Keratinocyte (primary cell): ENCODE results near the gene FAM163A. TPM values are rescaled to one million over a fixed set of nuclear protein-coding genes. Genes with fewer than 3 reads are reported as not detected.

Source experiments
- DNase-seq: peaks from one replicate; pipeline ENCODE4 v3.0.0-alpha.2; 2011; ENCODE audit warnings: low read depth, missing footprints, low spot score
- FAIRE-seq: peaks from 2 replicates; lab custom pipeline; 2011; peaks lifted over from hg19 to GRCh38; lab: Jason Lieb, UNC
- H2AFZ ChIP-seq: 2 replicates; pipeline ENCODE4 v1.6.0; 2012; ENCODE audit warnings: low read length, control low read depth, inconsistent platforms; ENCODE audit not compliant: control insufficient read depth
- H3K27ac ChIP-seq: 2 replicates; pipeline ENCODE4 v1.5.1; 2011; ENCODE audit warnings: low read length; ENCODE audit not compliant: control insufficient read depth, insufficient read depth
- H3K27me3 ChIP-seq: 3 replicates; pipeline ENCODE4 v1.6.0; 2011; ENCODE audit warnings: low read length; ENCODE audit not compliant: control insufficient read depth, insufficient read depth; ENCODE audit errors: extremely low read depth
- H3K36me3 ChIP-seq, 2 experiments: 2 replicates in 1 of 2; 3 replicates in 1 of 2; pipeline ENCODE4 v1.5.1; 2011; ENCODE audit warnings: low read length in 2 of 2, mild to moderate bottlenecking in 1 of 2; ENCODE audit not compliant: control insufficient read depth in 2 of 2, insufficient read depth in 2 of 2; ENCODE audit errors: extremely low read depth in 1 of 2
- H3K4me1 ChIP-seq: 3 replicates; pipeline ENCODE4 v1.5.1; 2011; ENCODE audit warnings: low read length; ENCODE audit not compliant: control insufficient read depth, insufficient read depth; ENCODE audit errors: extremely low read depth
- H3K4me2 ChIP-seq: 3 replicates; pipeline ENCODE4 v1.6.0; 2011; ENCODE audit warnings: low read depth, low read length; ENCODE audit not compliant: control insufficient read depth, insufficient read depth; ENCODE audit errors: extremely low read depth
- H3K4me3 ChIP-seq, 3 experiments: fragments of 200-600 bp in 1 of 3; sonication (generic) in 1 of 3; 2 replicates in 2 of 3; 3 replicates in 1 of 3; pipeline ENCODE4 v1.5.1; 2011 to 2016; ENCODE audit warnings: low read length in 3 of 3, mild to moderate bottlenecking in 3 of 3, control low read depth in 2 of 3, inconsistent platforms in 1 of 3, low read depth in 1 of 3, mixed read lengths in 1 of 3, mixed run types in 1 of 3, moderate library complexity in 1 of 3; ENCODE audit not compliant: control insufficient read depth in 2 of 3, insufficient read depth in 2 of 3; ENCODE audit errors: extremely low read depth in 1 of 3
- H3K79me2 ChIP-seq: 2 replicates; pipeline ENCODE4 v1.6.0; 2012; ENCODE audit warnings: low read length; ENCODE audit not compliant: control insufficient read depth, insufficient read depth
- H3K9ac ChIP-seq: 3 replicates; pipeline ENCODE4 v1.6.0; 2011; ENCODE audit warnings: low read length; ENCODE audit not compliant: control insufficient read depth, insufficient read depth; ENCODE audit errors: extremely low read depth
- H3K9me1 ChIP-seq: 3 replicates; pipeline ENCODE4 v1.6.0; 2011; ENCODE audit warnings: low read length; ENCODE audit not compliant: control insufficient read depth, insufficient read depth; ENCODE audit errors: extremely low read depth
- H3K9me3 ChIP-seq: 2 replicates; pipeline ENCODE4 v1.5.1; 2012; ENCODE audit warnings: low read depth, low read length; ENCODE audit not compliant: control insufficient read depth
- H4K20me1 ChIP-seq: 3 replicates; pipeline ENCODE4 v1.6.0; 2011; ENCODE audit warnings: low read length; ENCODE audit not compliant: control insufficient read depth, insufficient read depth; ENCODE audit errors: extremely low read depth
- EZH2 ChIP-seq: IDR thresholded peaks from one replicate; pipeline ENCODE4 v1.6.1; 2012; ENCODE audit warnings: inconsistent platforms, mild to moderate bottlenecking, low read length, moderate library complexity
- dilution Hi-C: fragments of 300-500 bp; cut with MboI; formaldehyde crosslinking; loops from one replicate; pipeline ENCODE4 v1.7.0; 2020; ENCODE audit warnings: low sequenced_read_pairs; ENCODE audit not compliant: extremely low pct_ligation_motif_present
- polyA plus RNA-seq, 5 experiments: library from polyadenylated mRNA; depleted of rRNA in 3 of 5; stranded (reverse) in 3 of 5; stranded (forward) in 1 of 5; unstranded in 1 of 5; fragments of >200 nt; gene quantifications; 1 replicate in 1 of 5; 2 replicates in 3 of 5; 3 replicates in 1 of 5; pipeline versions ENCODE4 v1.2.1 to v1.2.3, GENCODE V29; 2011 to 2012; ENCODE audit warnings: missing spikeins in 2 of 5, low read depth in 1 of 5, low replicate concordance in 1 of 5
- TF ChIP-seq, protein P1 (sequence below), 3 experiments: IDR thresholded peaks in 1 of 3; conservative IDR thresholded peaks in 1 of 3; optimal IDR thresholded peaks in 1 of 3; 2 replicates in 2 of 3; 3 replicates in 1 of 3; pipeline versions ENCODE3 to v1.5.1; 2011; ENCODE audit warnings: low read length in 3 of 3, mild to moderate bottlenecking in 3 of 3, moderate library complexity in 2 of 3, control low read depth in 1 of 3, inconsistent platforms in 1 of 3; ENCODE audit not compliant: insufficient read depth in 2 of 3; ENCODE audit errors: extremely low read depth in 1 of 3

FAM163A gene
- polyA plus RNA-seq, 1 donor (not counting 4 experiments of a cell fraction or from before 2014, with no cell fraction given) = not detected

- TF ChIP-seq, protein P1, sequence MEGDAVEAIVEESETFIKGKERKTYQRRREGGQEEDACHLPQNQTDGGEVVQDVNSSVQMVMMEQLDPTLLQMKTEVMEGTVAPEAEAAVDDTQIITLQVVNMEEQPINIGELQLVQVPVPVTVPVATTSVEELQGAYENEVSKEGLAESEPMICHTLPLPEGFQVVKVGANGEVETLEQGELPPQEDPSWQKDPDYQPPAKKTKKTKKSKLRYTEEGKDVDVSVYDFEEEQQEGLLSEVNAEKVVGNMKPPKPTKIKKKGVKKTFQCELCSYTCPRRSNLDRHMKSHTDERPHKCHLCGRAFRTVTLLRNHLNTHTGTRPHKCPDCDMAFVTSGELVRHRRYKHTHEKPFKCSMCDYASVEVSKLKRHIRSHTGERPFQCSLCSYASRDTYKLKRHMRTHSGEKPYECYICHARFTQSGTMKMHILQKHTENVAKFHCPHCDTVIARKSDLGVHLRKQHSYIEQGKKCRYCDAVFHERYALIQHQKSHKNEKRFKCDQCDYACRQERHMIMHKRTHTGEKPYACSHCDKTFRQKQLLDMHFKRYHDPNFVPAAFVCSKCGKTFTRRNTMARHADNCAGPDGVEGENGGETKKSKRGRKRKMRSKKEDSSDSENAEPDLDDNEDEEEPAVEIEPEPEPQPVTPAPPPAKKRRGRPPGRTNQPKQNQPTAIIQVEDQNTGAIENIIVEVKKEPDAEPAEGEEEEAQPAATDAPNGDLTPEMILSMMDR (optimal IDR thresholded peaks at IDR 0.05 in 1 of 3, IDR thresholded peaks at IDR 0.05 in 1 of 3, conservative IDR thresholded peaks at IDR 0.05 in 1 of 3; ENCODE audit: extremely low read depth in 1 of 3, insufficient read depth in 2 of 3, low read length in 3 of 3) = no peak
- TF ChIP-seq EZH2 = no peak
- H3K27ac ChIP-seq = no peak overlapping the region
- no peak overlapping the region for H2AFZ ChIP-seq
- no peak overlapping the region for H3K4me2 ChIP-seq
- H4K20me1 ChIP-seq = no peaks in the 10 kb centered on the region
- no peaks in the 10 kb centered on the region for H3K79me2 ChIP-seq
- no peaks in the 10 kb centered on the region for H3K27me3 ChIP-seq
- DNase-seq (no peak), FAIRE-seq (no peak)
- H3K4me3 ChIP-seq = no peak overlapping the region
- no peaks in the 10 kb centered on the region for H3K9me3 ChIP-seq
- H3K9ac ChIP-seq = no peak overlapping the region
- dilution Hi-C loops = no loop called here
- H3K36me3 ChIP-seq = no peaks in the 10 kb centered on the region
- H3K9me1 ChIP-seq = no peaks in the 10 kb centered on the region
- no peaks in the 10 kb centered on the region for H3K4me1 ChIP-seq
These were observed 31.5 kb downstream of the FAM163A start for GRCh38 chr1:179774566-179774965.

DNA sequence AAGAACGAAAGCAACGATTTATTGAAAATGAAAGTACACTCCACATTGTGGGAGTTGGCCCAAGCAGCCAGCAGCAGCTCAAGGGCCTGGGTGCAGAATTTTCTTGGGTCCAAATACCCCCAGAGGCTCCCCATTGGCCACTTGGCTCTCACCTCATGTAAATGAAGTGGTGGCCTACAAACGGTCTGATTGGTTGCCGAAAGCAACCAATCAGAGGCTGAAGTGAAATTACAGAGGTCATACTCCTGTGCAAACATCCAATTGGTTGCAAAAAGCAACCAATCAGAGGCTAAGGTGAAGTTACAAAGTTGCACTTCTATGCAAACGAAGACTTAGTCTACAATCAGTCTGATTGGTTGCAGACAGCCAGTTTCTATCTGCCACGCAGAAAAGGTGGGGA, 31.9 kb downstream of the FAM163A start:
- Histone ChIP-seq H2AFZ (no peak overlapping the region), H3K9ac (no peak overlapping the region), H4K20me1 (no peaks in the 10 kb centered on the region), H3K36me3 (no peaks in the 10 kb centered on the region), H3K9me3 (no peaks in the 10 kb centered on the region), H3K4me1 (no peaks in the 10 kb centered on the region), H3K9me1 (no peaks in the 10 kb centered on the region), H3K4me3 (no peak overlapping the region), H3K27me3 (no peaks in the 10 kb centered on the region), H3K27ac (no peak overlapping the region), H3K4me2 (no peak overlapping the region), H3K79me2 (no peaks in the 10 kb centered on the region)
- dilution Hi-C loops = no loop called here
- no peak for TF ChIP-seq EZH2
- TF ChIP-seq, protein P1 (optimal IDR thresholded peaks at IDR 0.05 in 1 of 3, IDR thresholded peaks at IDR 0.05 in 1 of 3, conservative IDR thresholded peaks at IDR 0.05 in 1 of 3; ENCODE audit: extremely low read depth in 1 of 3, insufficient read depth in 2 of 3, low read length in 3 of 3) = no peak
- no peak for FAIRE-seq
- no peak for DNase-seq
